HG02642 (cell line): ENCODE measurements around the gene ERC1.

Source experiments
- ATAC-seq: cut with Tn5 transposase; IDR thresholded peaks from one replicate; pipeline ENCODE4 v1.9.1; 2021; ENCODE audit warnings: mild to moderate bottlenecking; ENCODE audit not compliant: unreplicated experiment, poor library complexity

Gene ERC1

GRCh38 chr12:1413930-1414329 is 422.9 kb downstream of the ERC1 start:
- no peak for ATAC-seq

GRCh38 chr12:1418144-1418543 is 427.1 kb downstream of the ERC1 start:
- ATAC-seq, result no peak

GRCh38 chr12:1419849-1420371 is 428.9 kb downstream of the ERC1 start:
- no peak for ATAC-seq

- ATAC-seq, result no peak
These were observed 430.2 kb downstream of the ERC1 start for GRCh38 chr12:1421091-1421846.

GRCh38 chr12:1422604-1423315 is 431.7 kb downstream of the ERC1 start:
- ATAC-seq, result no peak

GRCh38 chr12:1424674-1425395 is 433.8 kb downstream of the ERC1 start:
- ATAC-seq, result no peak

GRCh38 chr12:1425396-1425729 is 434.3 kb downstream of the ERC1 start:
- no peak for ATAC-seq

- ATAC-seq, result no peak
These were observed 437.6 kb downstream of the ERC1 start for GRCh38 chr12:1428671-1429070.

- no peak for ATAC-seq
These were observed 439.0 kb downstream of the ERC1 start for GRCh38 chr12:1429980-1430379.

GRCh38 chr12:1434296-1434955 is 443.4 kb downstream of the ERC1 start:
- no peak for ATAC-seq

GRCh38 chr12:1435044-1435443 is 444.0 kb downstream of the ERC1 start:
- ATAC-seq, result no peak

- ATAC-seq, result no peak
These were observed 444.4 kb downstream of the ERC1 start for GRCh38 chr12:1435456-1435855.

- no peak for ATAC-seq
These were observed 445.0 kb downstream of the ERC1 start for GRCh38 chr12:1436015-1436414.

GRCh38 chr12:1436981-1437380 is 446.0 kb downstream of the ERC1 start:
- no peak for ATAC-seq

- ATAC-seq, result no peak
These were observed 448.2 kb downstream of the ERC1 start for GRCh38 chr12:1439201-1439600.

GRCh38 chr12:1439687-1440086 is 448.7 kb downstream of the ERC1 start:
- ATAC-seq, result no peak

- ATAC-seq, result no peak
These were observed 452.6 kb downstream of the ERC1 start for GRCh38 chr12:1443421-1444141.

- ATAC-seq, result no peak
These were observed 453.1 kb downstream of the ERC1 start for GRCh38 chr12:1444142-1444516.

- no peak for ATAC-seq
These were observed 454.8 kb downstream of the ERC1 start for GRCh38 chr12:1445807-1446206.

- no peak for ATAC-seq
These were observed 457.3 kb downstream of the ERC1 start for GRCh38 chr12:1448336-1448735.
